HepG2 (cell line): Measurements from ENCODE around the gene SLC35E4.

Source experiments
- CCAR2 ChIP-seq: fragments of 200-400 bp; formaldehyde crosslinking; optimal IDR thresholded peaks from 2 replicates; pipeline ENCODE3; 2018; ENCODE audit warnings: low read depth, mild to moderate bottlenecking, low read length, moderate library complexity
- CTCF ChIP-seq: sonication (generic); formaldehyde crosslinking; IDR thresholded peaks from 2 replicates; pipeline ENCODE4 v1.5.0; 2020; ENCODE audit warnings: mild to moderate bottlenecking, missing genetic modification reagents, moderate library complexity
- EZH2 ChIP-seq: conservative IDR thresholded peaks from 2 replicates; pipeline ENCODE4 v1.6.1; 2012; ENCODE audit warnings: mild to moderate bottlenecking, low read depth, low read length, moderate library complexity
- HOXA3 ChIP-seq: sonication (generic); formaldehyde crosslinking; IDR thresholded peaks from 2 replicates; pipeline ENCODE4 v1.5.0; 2020; ENCODE audit warnings: missing genetic modification reagents
- POLR2A ChIP-seq, 2 experiments: IDR thresholded peaks; 2 replicates each; pipeline ENCODE4 v1.6.1; 2011; ENCODE audit warnings: low read depth in 2 of 2, low read length in 2 of 2, mild to moderate bottlenecking in 1 of 2, moderate library complexity in 1 of 2; ENCODE audit not compliant: insufficient read depth in 1 of 2
- POLR2AphosphoS5 ChIP-seq: IDR thresholded peaks from 2 replicates; pipeline ENCODE4 v1.6.1; 2012; ENCODE audit warnings: low read depth, low read length
- RNF2 ChIP-seq: fragments of 450-650 bp; conservative IDR thresholded peaks from 2 replicates; pipeline ENCODE4 v1.6.1; 2016; ENCODE audit warnings: low read depth
- ZBTB1 ChIP-seq: sonication (generic); formaldehyde crosslinking; IDR thresholded peaks from 2 replicates; pipeline ENCODE4 v1.4.0; 2020; ENCODE audit warnings: missing genetic modification reagents, borderline replicate concordance
- ZHX1 ChIP-seq: sonication (generic); formaldehyde crosslinking; IDR thresholded peaks from 2 replicates; pipeline ENCODE4 v1.8.1; 2022; ENCODE audit warnings: low read depth, mild to moderate bottlenecking, missing genetic modification reagents
- ZNF24 ChIP-seq: fragments of 450-650 bp; IDR thresholded peaks from 2 replicates; pipeline ENCODE4 v1.6.1; 2017; ENCODE audit warnings: antibody characterized with exemption, mild to moderate bottlenecking
- ZNF281 ChIP-seq: sonication (generic); formaldehyde crosslinking; IDR thresholded peaks from 2 replicates; pipeline ENCODE4 v1.4.0; 2020; ENCODE audit warnings: missing genetic modification reagents, borderline replicate concordance
- ZNF317 ChIP-seq: sonication (generic); formaldehyde crosslinking; IDR thresholded peaks from 2 replicates; pipeline ENCODE4 v1.5.0; 2020; ENCODE audit warnings: mild to moderate bottlenecking, missing genetic modification reagents
- ZNF484 ChIP-seq: sonication (generic); formaldehyde crosslinking; IDR thresholded peaks from 2 replicates; pipeline ENCODE4 v1.5.1; 2020; ENCODE audit warnings: mild to moderate bottlenecking, low read depth, missing genetic modification reagents, borderline replicate concordance

GRCh38 chr22:30596886-30597285 lies 38.7 kb upstream of the SLC35E4 start:
- no peak for TF ChIP-seq CCAR2
- TF ChIP-seq RNF2, result no peak
- TF ChIP-seq ZNF281 (CRISPR knock-in tag), result no peak
- no peak for TF ChIP-seq CTCF (CRISPR knock-in tag)
- TF ChIP-seq ZNF484, result no peak
- TF ChIP-seq POLR2AphosphoS5, result no peak
- TF ChIP-seq ZBTB1 (CRISPR knock-in tag), result no peak
- no peak for TF ChIP-seq EZH2
- no peak for TF ChIP-seq ZNF317
- TF ChIP-seq POLR2A (IDR thresholded peaks at IDR 0.05; ENCODE audit: insufficient read depth in 1 of 2, low read depth in 2 of 2, low read length in 2 of 2), result no peak
- no peak for TF ChIP-seq HOXA3 (CRISPR knock-in tag)
- TF ChIP-seq ZNF24, result no peak
- TF ChIP-seq ZHX1 (CRISPR knock-in tag), result no peak
